Keratinocyte (primary cell): Measurements from ENCODE around the gene GNB1L. TPM values are rescaled to one million over a fixed set of nuclear protein-coding genes. Genes with fewer than 3 reads are reported as not detected.

ENCODE experiments used
- DNase-seq: peaks from one replicate; pipeline ENCODE4 v3.0.0-alpha.2; 2011; ENCODE audit warnings: low read depth, missing footprints, low spot score
- FAIRE-seq: peaks from 2 replicates; lab custom pipeline; 2011; peaks lifted over from hg19 to GRCh38; lab: Jason Lieb, UNC
- H2AFZ ChIP-seq: 2 replicates; pipeline ENCODE4 v1.6.0; 2012; ENCODE audit warnings: low read length, control low read depth, inconsistent platforms; ENCODE audit not compliant: control insufficient read depth
- H3K27ac ChIP-seq: 2 replicates; pipeline ENCODE4 v1.5.1; 2011; ENCODE audit warnings: low read length; ENCODE audit not compliant: control insufficient read depth, insufficient read depth
- H3K27me3 ChIP-seq: 3 replicates; pipeline ENCODE4 v1.6.0; 2011; ENCODE audit warnings: low read length; ENCODE audit not compliant: control insufficient read depth, insufficient read depth; ENCODE audit errors: extremely low read depth
- H3K36me3 ChIP-seq, 2 experiments: 2 replicates in 1 of 2; 3 replicates in 1 of 2; pipeline ENCODE4 v1.5.1; 2011; ENCODE audit warnings: low read length in 2 of 2, mild to moderate bottlenecking in 1 of 2; ENCODE audit not compliant: control insufficient read depth in 2 of 2, insufficient read depth in 2 of 2; ENCODE audit errors: extremely low read depth in 1 of 2
- H3K4me1 ChIP-seq: 3 replicates; pipeline ENCODE4 v1.5.1; 2011; ENCODE audit warnings: low read length; ENCODE audit not compliant: control insufficient read depth, insufficient read depth; ENCODE audit errors: extremely low read depth
- H3K4me2 ChIP-seq: 3 replicates; pipeline ENCODE4 v1.6.0; 2011; ENCODE audit warnings: low read depth, low read length; ENCODE audit not compliant: control insufficient read depth, insufficient read depth; ENCODE audit errors: extremely low read depth
- H3K4me3 ChIP-seq, 3 experiments: fragments of 200-600 bp in 1 of 3; sonication (generic) in 1 of 3; 2 replicates in 2 of 3; 3 replicates in 1 of 3; pipeline ENCODE4 v1.5.1; 2011 to 2016; ENCODE audit warnings: low read length in 3 of 3, mild to moderate bottlenecking in 3 of 3, control low read depth in 2 of 3, inconsistent platforms in 1 of 3, low read depth in 1 of 3, mixed read lengths in 1 of 3, mixed run types in 1 of 3, moderate library complexity in 1 of 3; ENCODE audit not compliant: control insufficient read depth in 2 of 3, insufficient read depth in 2 of 3; ENCODE audit errors: extremely low read depth in 1 of 3
- H3K79me2 ChIP-seq: 2 replicates; pipeline ENCODE4 v1.6.0; 2012; ENCODE audit warnings: low read length; ENCODE audit not compliant: control insufficient read depth, insufficient read depth
- H3K9ac ChIP-seq: 3 replicates; pipeline ENCODE4 v1.6.0; 2011; ENCODE audit warnings: low read length; ENCODE audit not compliant: control insufficient read depth, insufficient read depth; ENCODE audit errors: extremely low read depth
- H3K9me1 ChIP-seq: 3 replicates; pipeline ENCODE4 v1.6.0; 2011; ENCODE audit warnings: low read length; ENCODE audit not compliant: control insufficient read depth, insufficient read depth; ENCODE audit errors: extremely low read depth
- H3K9me3 ChIP-seq: 2 replicates; pipeline ENCODE4 v1.5.1; 2012; ENCODE audit warnings: low read depth, low read length; ENCODE audit not compliant: control insufficient read depth
- H4K20me1 ChIP-seq: 3 replicates; pipeline ENCODE4 v1.6.0; 2011; ENCODE audit warnings: low read length; ENCODE audit not compliant: control insufficient read depth, insufficient read depth; ENCODE audit errors: extremely low read depth
- CTCF ChIP-seq, 3 experiments: IDR thresholded peaks in 1 of 3; conservative IDR thresholded peaks in 1 of 3; optimal IDR thresholded peaks in 1 of 3; 2 replicates in 2 of 3; 3 replicates in 1 of 3; pipeline versions ENCODE3 to v1.5.1; 2011; ENCODE audit warnings: low read length in 3 of 3, mild to moderate bottlenecking in 3 of 3, moderate library complexity in 2 of 3, control low read depth in 1 of 3, inconsistent platforms in 1 of 3; ENCODE audit not compliant: insufficient read depth in 2 of 3; ENCODE audit errors: extremely low read depth in 1 of 3
- EZH2 ChIP-seq: IDR thresholded peaks from one replicate; pipeline ENCODE4 v1.6.1; 2012; ENCODE audit warnings: inconsistent platforms, mild to moderate bottlenecking, low read length, moderate library complexity
- dilution Hi-C: fragments of 300-500 bp; cut with MboI; formaldehyde crosslinking; loops from one replicate; pipeline ENCODE4 v1.7.0; 2020; ENCODE audit warnings: low sequenced_read_pairs; ENCODE audit not compliant: extremely low pct_ligation_motif_present
- polyA plus RNA-seq, 5 experiments: library from polyadenylated mRNA; depleted of rRNA in 3 of 5; stranded (reverse) in 3 of 5; stranded (forward) in 1 of 5; unstranded in 1 of 5; fragments of >200 nt; gene quantifications; 1 replicate in 1 of 5; 2 replicates in 3 of 5; 3 replicates in 1 of 5; pipeline versions ENCODE4 v1.2.1 to v1.2.3, GENCODE V29; 2011 to 2012; ENCODE audit warnings: missing spikeins in 2 of 5, low read depth in 1 of 5, low replicate concordance in 1 of 5

The GNB1L gene
- polyA plus RNA-seq, 1 donor (not counting 4 experiments of a cell fraction or from before 2014, with no cell fraction given) = 2.0 TPM

GRCh38 chr22:19816372-19817119, 38.1 kb downstream of the GNB1L start:
- H2AFZ ChIP-seq = no peak overlapping the region
- H3K36me3 ChIP-seq = no peaks in the 10 kb centered on the region
- H4K20me1 ChIP-seq = no peaks in the 10 kb centered on the region
- H3K27me3 ChIP-seq = no peaks in the 10 kb centered on the region
- no peak overlapping the region for H3K27ac ChIP-seq
- no peak for TF ChIP-seq CTCF (optimal IDR thresholded peaks at IDR 0.05 in 1 of 3, IDR thresholded peaks at IDR 0.05 in 1 of 3, conservative IDR thresholded peaks at IDR 0.05 in 1 of 3; ENCODE audit: extremely low read depth in 1 of 3, insufficient read depth in 2 of 3, low read length in 3 of 3)
- no peak for TF ChIP-seq EZH2
- FAIRE-seq (no peak), DNase-seq (no peak)
- dilution Hi-C loops = no loop called here
- no peaks in the 10 kb centered on the region for H3K9me3 ChIP-seq
- no peak overlapping the region for H3K4me2 ChIP-seq
- no peaks in the 10 kb centered on the region for H3K79me2 ChIP-seq
- no peak overlapping the region for H3K9ac ChIP-seq
- peaks cover 16% of the 10 kb centered on the region for H3K4me1 ChIP-seq
- H3K9me1 ChIP-seq = no peaks in the 10 kb centered on the region
- H3K4me3 ChIP-seq = no peak overlapping the region

GRCh38 chr22:19815823-19816290, 38.8 kb downstream of the GNB1L start:
- dilution Hi-C loops = no loop called here
- peaks cover 23% of the 10 kb centered on the region for H3K4me1 ChIP-seq
- H3K9me3 ChIP-seq = no peaks in the 10 kb centered on the region
- no peak overlapping the region for H2AFZ ChIP-seq
- no peak for DNase-seq
- no peaks in the 10 kb centered on the region for H4K20me1 ChIP-seq
- no peak overlapping the region for H3K4me2 ChIP-seq
- no peaks in the 10 kb centered on the region for H3K36me3 ChIP-seq
- no peaks in the 10 kb centered on the region for H3K79me2 ChIP-seq
- H3K9ac ChIP-seq = no peak overlapping the region
- H3K9me1 ChIP-seq = no peaks in the 10 kb centered on the region
- no peak for TF ChIP-seq CTCF (optimal IDR thresholded peaks at IDR 0.05 in 1 of 3, IDR thresholded peaks at IDR 0.05 in 1 of 3, conservative IDR thresholded peaks at IDR 0.05 in 1 of 3; ENCODE audit: extremely low read depth in 1 of 3, insufficient read depth in 2 of 3, low read length in 3 of 3)
- TF ChIP-seq EZH2 = no peak
- FAIRE-seq = no peak
- no peak overlapping the region for H3K4me3 ChIP-seq
- H3K27ac ChIP-seq = no peak overlapping the region
- H3K27me3 ChIP-seq = no peaks in the 10 kb centered on the region
